GM18520 (cell line): ENCODE results near the gene DPP9.
A peak's percentile ranks its signal among the peaks of the same experiment; 100 is the strongest.

ENCODE experiments used
- ATAC-seq: cut with Tn5 transposase; IDR thresholded peaks from one replicate; pipeline ENCODE4 v1.9.1; 2021; ENCODE audit not compliant: unreplicated experiment

The DPP9 gene

GRCh38 chr19:4660181-4660791, 63.4 kb downstream of the DPP9 start:
- no peak for ATAC-seq

GRCh38 chr19:4657835-4658234, 65.8 kb downstream of the DPP9 start:
- no peak for ATAC-seq

- ATAC-seq, result no peak
Measured at GRCh38 chr19:4657262-4657661, 66.4 kb downstream of the DPP9 start.

- no peak for ATAC-seq
Measured at GRCh38 chr19:4656102-4656501, 67.5 kb downstream of the DPP9 start.

- ATAC-seq, result no peak
Measured at GRCh38 chr19:4654437-4655361, 68.9 kb downstream of the DPP9 start.

GRCh38 chr19:4653793-4654436, 69.7 kb downstream of the DPP9 start:
- ATAC-seq, result no peak

GRCh38 chr19:4652075-4652474, 71.6 kb downstream of the DPP9 start:
- ATAC-seq, result no peak

GRCh38 chr19:4650159-4650558, 73.5 kb downstream of the DPP9 start:
- no peak for ATAC-seq

GRCh38 chr19:4649392-4650047, 74.1 kb downstream of the DPP9 start:
- ATAC-seq, result no peak

- ATAC-seq, result no peak
Measured at GRCh38 chr19:4647676-4648644, 75.7 kb downstream of the DPP9 start.

- ATAC-seq, result no peak
Measured at GRCh38 chr19:4645718-4646117, 77.9 kb downstream of the DPP9 start.

GRCh38 chr19:4642625-4643024, 81.0 kb downstream of the DPP9 start:
- ATAC-seq, result no peak

GRCh38 chr19:4641132-4641531, 82.5 kb downstream of the DPP9 start:
- ATAC-seq, result no peak

GRCh38 chr19:4640247-4641000, 83.2 kb downstream of the DPP9 start:
- no peak for ATAC-seq

- no peak for ATAC-seq
Measured at GRCh38 chr19:4639531-4640246, 84.0 kb downstream of the DPP9 start.

GRCh38 chr19:4638828-4639530, 84.7 kb downstream of the DPP9 start, which contains the start of gene TNFAIP8L1:
TNFAIP8L1 (plus strand) TSS chr19:4639516; CDS start chr19:4651870, 12,354 bp downstream.
- ATAC-seq, result peak; percentile 91

- ATAC-seq, result no peak
Measured at GRCh38 chr19:4638317-4638716, 85.3 kb downstream of the DPP9 start.

GRCh38 chr19:4636761-4637160, 86.9 kb downstream of the DPP9 start:
- ATAC-seq, result no peak
